Measurements from ENCODE around the gene ACP3.
"Not testable (repeated sequence)": the region's sequence is repeated elsewhere in the genome, so short reads cannot be mapped to it uniquely, and the experiment has no call there.

The ACP3 gene

GRCh38 chr3:132288357-132288756 lies 28.9 kb upstream of the ACP3 start:
- Histone ChIP-seq H3K27ac (ENCODE audit: low read depth, low read length) (no peak overlapping the region), H3K27me3 (ENCODE audit: insufficient read depth, low read length) (no peaks in the 10 kb centered on the region), H3K4me3 (ENCODE audit: low read length) (no peak overlapping the region), H3K36me3 (ENCODE audit: insufficient read depth, low read length) (no peaks in the 10 kb centered on the region), H3K9me3 (ENCODE audit: insufficient read depth, low read depth, low read length) (0 out of 2 replicates have a peak, but pooled peaks cover 7% of the 10 kb centered on the region), H3K9ac (ENCODE audit: low read depth, low read length) (no peak overlapping the region), H3K4me1 (ENCODE audit: insufficient read depth, low read length) (peaks cover 26% of the 10 kb centered on the region)
- WGBS: 97% methylated on average over 1 of the region's 2 CpGs

GRCh38 chr3:132289316-132289715 lies 27.9 kb upstream of the ACP3 start:
- Histone ChIP-seq H3K27me3 (ENCODE audit: insufficient read depth, low read length) (no peaks in the 10 kb centered on the region), H3K36me3 (ENCODE audit: insufficient read depth, low read length) (no peaks in the 10 kb centered on the region), H3K27ac (ENCODE audit: low read depth, low read length) (no peak overlapping the region), H3K4me3 (ENCODE audit: low read length) (no peak overlapping the region), H3K9me3 (ENCODE audit: insufficient read depth, low read depth, low read length) (0 out of 2 replicates have a peak, but pooled peaks cover 7% of the 10 kb centered on the region), H3K4me1 (ENCODE audit: insufficient read depth, low read length) (peaks cover 16% of the 10 kb centered on the region), H3K9ac (ENCODE audit: low read depth, low read length) (no peak overlapping the region)
- 93% methylated on average over 1 of the region's 1 CpG for WGBS

GRCh38 chr3:132290833-132291232 lies 26.4 kb upstream of the ACP3 start:
- Histone ChIP-seq H3K9ac (ENCODE audit: low read depth, low read length) (no peak overlapping the region), H3K9me3 (ENCODE audit: insufficient read depth, low read depth, low read length) (peaks cover 11% of the 10 kb centered on the region; the same call in 1 of the 2 replicates), H3K4me1 (ENCODE audit: insufficient read depth, low read length) (peaks cover 8% of the 10 kb centered on the region; the same call in 1 of the 2 replicates), H3K36me3 (ENCODE audit: insufficient read depth, low read length) (no peaks in the 10 kb centered on the region), H3K4me3 (ENCODE audit: low read length) (no peak overlapping the region), H3K27me3 (ENCODE audit: insufficient read depth, low read length) (no peaks in the 10 kb centered on the region), H3K27ac (ENCODE audit: low read depth, low read length) (no peak overlapping the region)
- 97% methylated on average over 2 of the region's 3 CpGs for WGBS

- Histone ChIP-seq H3K4me1 (ENCODE audit: insufficient read depth, low read length) (peaks cover 3% of the 10 kb centered on the region; the same call in 1 of the 2 replicates), H3K36me3 (ENCODE audit: insufficient read depth, low read length) (no peaks in the 10 kb centered on the region), H3K4me3 (ENCODE audit: low read length) (no peak overlapping the region), H3K27me3 (ENCODE audit: insufficient read depth, low read length) (no peaks in the 10 kb centered on the region), H3K27ac (ENCODE audit: low read depth, low read length) (no peak overlapping the region), H3K9ac (ENCODE audit: low read depth, low read length) (no peak overlapping the region), H3K9me3 (ENCODE audit: insufficient read depth, low read depth, low read length) (peaks cover 19% of the 10 kb centered on the region; the same call in 1 of the 2 replicates)
- 73% methylated on average over 4 of the region's 4 CpGs for WGBS
These were observed 25.2 kb upstream of the ACP3 start for GRCh38 chr3:132292042-132292441.

GRCh38 chr3:132293251-132293650 lies 24.0 kb upstream of the ACP3 start:
- no peaks in the 10 kb centered on the region for H3K27me3 ChIP-seq (ENCODE audit: insufficient read depth, low read length)
- no peak overlapping the region for H3K9ac ChIP-seq (ENCODE audit: low read depth, low read length)
- no peaks in the 10 kb centered on the region for H3K36me3 ChIP-seq (ENCODE audit: insufficient read depth, low read length)
- H3K4me3 ChIP-seq (ENCODE audit: low read length): no peak overlapping the region
- H3K4me1 ChIP-seq (ENCODE audit: insufficient read depth, low read length): no peaks in the 10 kb centered on the region
- H3K27ac ChIP-seq (ENCODE audit: low read depth, low read length): no peak overlapping the region
- peaks cover 13% of the 10 kb centered on the region; the same call in 1 of the 2 replicates for H3K9me3 ChIP-seq (ENCODE audit: insufficient read depth, low read depth, low read length)

- H3K4me1 ChIP-seq (ENCODE audit: insufficient read depth, low read length): no peaks in the 10 kb centered on the region
- no peaks in the 10 kb centered on the region for H3K36me3 ChIP-seq (ENCODE audit: insufficient read depth, low read length)
- no peak overlapping the region for H3K4me3 ChIP-seq (ENCODE audit: low read length)
- WGBS: 87% methylated on average over 5 of the region's 5 CpGs
- no peak overlapping the region for H3K27ac ChIP-seq (ENCODE audit: low read depth, low read length)
- no peak overlapping the region for H3K9ac ChIP-seq (ENCODE audit: low read depth, low read length)
- no peaks in the 10 kb centered on the region for H3K27me3 ChIP-seq (ENCODE audit: insufficient read depth, low read length)
- H3K9me3 ChIP-seq (ENCODE audit: insufficient read depth, low read depth, low read length): peaks cover 13% of the 10 kb centered on the region; the same call in 1 of the 2 replicates
These were observed 22.3 kb upstream of the ACP3 start for GRCh38 chr3:132294906-132295305.

GRCh38 chr3:132303336-132304201 lies 13.6 kb upstream of the ACP3 start:
- not testable (repeated sequence) for H3K27me3 ChIP-seq (ENCODE audit: insufficient read depth, low read length); H3K27ac ChIP-seq (ENCODE audit: low read depth, low read length); H3K4me1 ChIP-seq (ENCODE audit: insufficient read depth, low read length); H3K4me3 ChIP-seq (ENCODE audit: low read length); H3K36me3 ChIP-seq (ENCODE audit: insufficient read depth, low read length); H3K9ac ChIP-seq (ENCODE audit: low read depth, low read length)
- H3K9me3 ChIP-seq (ENCODE audit: insufficient read depth, low read depth, low read length): peaks cover 19% of the 10 kb centered on the region; the same call in 1 of the 2 replicates
- 89% methylated on average over 6 of the region's 6 CpGs for WGBS

GRCh38 chr3:132304351-132304750 lies 12.9 kb upstream of the ACP3 start:
- H3K4me3 ChIP-seq (ENCODE audit: low read length); H3K27me3 ChIP-seq (ENCODE audit: insufficient read depth, low read length); H3K9ac ChIP-seq (ENCODE audit: low read depth, low read length); H3K36me3 ChIP-seq (ENCODE audit: insufficient read depth, low read length); H3K4me1 ChIP-seq (ENCODE audit: insufficient read depth, low read length); H3K27ac ChIP-seq (ENCODE audit: low read depth, low read length): not testable (repeated sequence)
- 10% methylated on average over 2 of the region's 2 CpGs for WGBS
- H3K9me3 ChIP-seq (ENCODE audit: insufficient read depth, low read depth, low read length): peaks cover 19% of the 10 kb centered on the region; the same call in 1 of the 2 replicates

- not testable (repeated sequence) for H3K4me3 ChIP-seq (ENCODE audit: low read length); H3K4me1 ChIP-seq (ENCODE audit: insufficient read depth, low read length); H3K9ac ChIP-seq (ENCODE audit: low read depth, low read length); H3K27me3 ChIP-seq (ENCODE audit: insufficient read depth, low read length); H3K9me3 ChIP-seq (ENCODE audit: insufficient read depth, low read depth, low read length); H3K36me3 ChIP-seq (ENCODE audit: insufficient read depth, low read length); H3K27ac ChIP-seq (ENCODE audit: low read depth, low read length)
- WGBS: 90% methylated on average over 9 of the region's 11 CpGs
These were observed 7.2 kb upstream of the ACP3 start for GRCh38 chr3:132310057-132310456.

- Histone ChIP-seq H3K9me3 (ENCODE audit: insufficient read depth, low read depth, low read length) (no peaks in the 10 kb centered on the region), H3K27me3 (ENCODE audit: insufficient read depth, low read length) (no peaks in the 10 kb centered on the region), H3K36me3 (ENCODE audit: insufficient read depth, low read length) (no peaks in the 10 kb centered on the region), H3K9ac (ENCODE audit: low read depth, low read length) (no peak overlapping the region), H3K4me1 (ENCODE audit: insufficient read depth, low read length) (no peaks in the 10 kb centered on the region), H3K27ac (ENCODE audit: low read depth, low read length) (no peak overlapping the region), H3K4me3 (ENCODE audit: low read length) (no peak overlapping the region)
- 96% methylated on average over 2 of the region's 3 CpGs for WGBS
These were observed 5.9 kb upstream of the ACP3 start for GRCh38 chr3:132311316-132311715.

- H3K9ac ChIP-seq (ENCODE audit: low read depth, low read length): no peak overlapping the region
- H3K4me1 ChIP-seq (ENCODE audit: insufficient read depth, low read length): no peaks in the 10 kb centered on the region
- no peaks in the 10 kb centered on the region for H3K9me3 ChIP-seq (ENCODE audit: insufficient read depth, low read depth, low read length)
- 93% methylated on average over 2 of the region's 2 CpGs for WGBS
- H3K27ac ChIP-seq (ENCODE audit: low read depth, low read length): no peak overlapping the region
- no peaks in the 10 kb centered on the region for H3K27me3 ChIP-seq (ENCODE audit: insufficient read depth, low read length)
- no peaks in the 10 kb centered on the region for H3K36me3 ChIP-seq (ENCODE audit: insufficient read depth, low read length)
- no peak overlapping the region for H3K4me3 ChIP-seq (ENCODE audit: low read length)
These were observed 5.4 kb upstream of the ACP3 start for GRCh38 chr3:132311841-132312240.
